HuH-7 (cell line): Measurements from ENCODE around the gene SLC7A4.

ENCODE experiments used
- DNase-seq: peaks from one replicate; pipeline ENCODE4 v3.0.0; 2011; ENCODE audit warnings: low spot score

SLC7A4 gene

GRCh38 chr22:20985720-20986119 lies 46.6 kb downstream of the SLC7A4 start:
- DNase-seq = no peak

- no peak for DNase-seq
Observed at GRCh38 chr22:20983081-20983771, 49.1 kb downstream of the SLC7A4 start.

- no peak for DNase-seq
Observed at GRCh38 chr22:20982563-20982882, 49.8 kb downstream of the SLC7A4 start.

GRCh38 chr22:20981787-20982562 lies 50.4 kb downstream of the SLC7A4 start, which contains the start of gene LZTR1:
TSS of gene LZTR1 (plus strand) at chr22:20982297. CDS start at chr22:20982372, 75 bp downstream.
- DNase-seq = peak; percentile 95

GRCh38 chr22:20980938-20981722 lies 51.2 kb downstream of the SLC7A4 start:
- no peak for DNase-seq

- DNase-seq = no peak
Observed at GRCh38 chr22:20980523-20980922, 51.8 kb downstream of the SLC7A4 start.

- no peak for DNase-seq
Observed at GRCh38 chr22:20979940-20980453, 52.4 kb downstream of the SLC7A4 start.

GRCh38 chr22:20979243-20979809 lies 53.0 kb downstream of the SLC7A4 start:
- no peak for DNase-seq
